Loucy (cell line): ENCODE measurements around the gene SLC43A2.

ENCODE experiments used
- H2AFZ ChIP-seq: fragments of 200-600 bp; sonication (generic); 2 replicates; pipeline ENCODE4 v1.6.0; 2016; ENCODE audit warnings: antibody characterized with exemption, mild to moderate bottlenecking, low read length, moderate library complexity
- H3F3A ChIP-seq: fragments of 200-600 bp; 2 replicates; pipeline ENCODE4 v1.6.0; 2016; ENCODE audit warnings: antibody characterized with exemption, low read depth, mild to moderate bottlenecking
- H3K27me3 ChIP-seq: fragments of 200-600 bp; sonication (generic); 2 replicates; pipeline ENCODE4 v1.6.1; 2014; ENCODE audit warnings: low read length, mild to moderate bottlenecking; ENCODE audit not compliant: insufficient read depth, poor library complexity, severe bottlenecking
- H3K36me3 ChIP-seq: fragments of 200-600 bp; sonication (generic); 2 replicates; pipeline ENCODE4 v1.6.1; 2016; ENCODE audit warnings: low read length; ENCODE audit not compliant: insufficient read depth
- H3K4me1 ChIP-seq: fragments of 200-600 bp; sonication (generic); 2 replicates; pipeline ENCODE4 v1.5.1; 2014; ENCODE audit warnings: low read length, mild to moderate bottlenecking; ENCODE audit not compliant: insufficient read depth, poor library complexity, severe bottlenecking
- H3K4me2 ChIP-seq: fragments of 200-600 bp; sonication (generic); 2 replicates; pipeline ENCODE4 v1.6.0; 2014; ENCODE audit warnings: antibody characterized with exemption, low read length, low read depth, mild to moderate bottlenecking; ENCODE audit not compliant: poor library complexity, severe bottlenecking
- H3K4me3 ChIP-seq: fragments of 200-600 bp; sonication (generic); 2 replicates; pipeline ENCODE4 v1.5.1; 2014; ENCODE audit warnings: low read length, mild to moderate bottlenecking, mixed read lengths; ENCODE audit not compliant: poor library complexity, severe bottlenecking
- H3K79me2 ChIP-seq: fragments of 200-600 bp; sonication (generic); 2 replicates; pipeline ENCODE4 v1.6.1; 2014; ENCODE audit warnings: low read length; ENCODE audit not compliant: insufficient read depth
- H3K9ac ChIP-seq: fragments of 200-600 bp; sonication (generic); 2 replicates; pipeline ENCODE4 v1.6.0; 2014; ENCODE audit warnings: mild to moderate bottlenecking, low read depth, low read length, moderate library complexity; ENCODE audit not compliant: poor library complexity, severe bottlenecking
- H3K9me2 ChIP-seq: fragments of 200-600 bp; sonication (generic); replicated peaks from 2 replicates; pipeline ENCODE4 v1.6.1; 2016; ENCODE audit warnings: low read depth, low read length, mixed read lengths
- H3K9me3 ChIP-seq: fragments of 200-600 bp; sonication (generic); 2 replicates; pipeline ENCODE4 v1.6.1; 2014; ENCODE audit warnings: mild to moderate bottlenecking, antibody characterized with exemption, low read length, low read depth; ENCODE audit not compliant: insufficient read depth
- H4K20me1 ChIP-seq: fragments of 200-600 bp; sonication (generic); 2 replicates; pipeline ENCODE4 v1.6.0; 2014; ENCODE audit warnings: antibody characterized with exemption, low read length, mild to moderate bottlenecking; ENCODE audit not compliant: insufficient read depth, poor library complexity, severe bottlenecking
- EZH2phosphoT487 ChIP-seq: fragments of 200-600 bp; IDR thresholded peaks from 2 replicates; pipeline ENCODE4 v1.6.1; 2018; ENCODE audit warnings: antibody characterized with exemption, mild to moderate bottlenecking, moderate library complexity, borderline replicate concordance
- TF ChIP-seq, protein P1 (sequence below): fragments of 200-600 bp; sonication (generic); conservative IDR thresholded peaks from 2 replicates; pipeline ENCODE4 v1.5.1; 2014; ENCODE audit warnings: mild to moderate bottlenecking, antibody characterized with exemption, low read length

SLC43A2 gene

DNA sequence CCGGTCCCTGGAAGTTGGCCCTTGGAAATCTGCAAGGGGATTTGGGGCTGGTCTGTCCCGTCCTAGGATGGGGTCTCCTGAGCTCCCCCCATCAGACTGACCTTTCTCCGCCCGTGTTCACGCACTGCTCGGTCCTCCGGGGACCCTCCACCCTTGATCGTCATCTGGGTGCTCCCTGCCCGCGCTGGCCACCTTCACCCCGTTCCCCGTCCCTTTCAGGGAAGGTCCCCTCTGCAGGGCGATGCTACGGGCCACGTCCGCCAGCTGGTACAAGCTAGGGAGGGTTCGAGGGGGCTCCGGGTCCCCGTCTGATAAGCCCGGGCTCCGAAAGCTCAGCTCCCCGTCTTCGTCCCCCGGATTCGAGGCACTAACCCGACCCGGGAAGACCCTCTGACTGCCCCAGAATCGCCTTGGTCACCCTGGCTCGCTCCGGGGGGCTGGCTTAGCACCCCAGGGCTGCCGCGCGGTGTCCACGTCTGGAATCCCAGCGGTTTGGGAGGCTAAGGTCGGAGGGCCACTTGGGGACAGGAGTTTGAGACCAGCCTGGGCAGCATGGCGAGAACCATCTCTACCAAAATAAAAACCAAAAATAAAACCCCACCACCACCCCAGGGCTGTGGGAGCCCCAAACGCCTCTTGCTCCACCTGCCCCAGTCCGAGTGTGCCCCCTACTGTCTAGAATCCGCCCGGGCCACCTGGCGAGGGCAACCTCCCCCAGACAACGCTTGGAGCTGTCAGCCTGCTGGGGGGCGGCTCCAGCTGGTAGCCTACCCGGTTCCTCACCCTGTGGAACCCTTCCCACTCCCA lies 1.1 kb upstream of the SLC43A2 start:
- H3K4me3 ChIP-seq, result peak overlapping the region; percentile 98
- H3K9me3 ChIP-seq, result no peaks in the 10 kb centered on the region
- peak overlapping the region; percentile 80 for H3K9ac ChIP-seq
- no peaks in the 10 kb centered on the region for H3K36me3 ChIP-seq
- no peaks in the 10 kb centered on the region for H4K20me1 ChIP-seq
- no peaks in the 10 kb centered on the region for H3K9me2 ChIP-seq
- no peak for TF ChIP-seq EZH2phosphoT487
- TF ChIP-seq, protein P1, sequence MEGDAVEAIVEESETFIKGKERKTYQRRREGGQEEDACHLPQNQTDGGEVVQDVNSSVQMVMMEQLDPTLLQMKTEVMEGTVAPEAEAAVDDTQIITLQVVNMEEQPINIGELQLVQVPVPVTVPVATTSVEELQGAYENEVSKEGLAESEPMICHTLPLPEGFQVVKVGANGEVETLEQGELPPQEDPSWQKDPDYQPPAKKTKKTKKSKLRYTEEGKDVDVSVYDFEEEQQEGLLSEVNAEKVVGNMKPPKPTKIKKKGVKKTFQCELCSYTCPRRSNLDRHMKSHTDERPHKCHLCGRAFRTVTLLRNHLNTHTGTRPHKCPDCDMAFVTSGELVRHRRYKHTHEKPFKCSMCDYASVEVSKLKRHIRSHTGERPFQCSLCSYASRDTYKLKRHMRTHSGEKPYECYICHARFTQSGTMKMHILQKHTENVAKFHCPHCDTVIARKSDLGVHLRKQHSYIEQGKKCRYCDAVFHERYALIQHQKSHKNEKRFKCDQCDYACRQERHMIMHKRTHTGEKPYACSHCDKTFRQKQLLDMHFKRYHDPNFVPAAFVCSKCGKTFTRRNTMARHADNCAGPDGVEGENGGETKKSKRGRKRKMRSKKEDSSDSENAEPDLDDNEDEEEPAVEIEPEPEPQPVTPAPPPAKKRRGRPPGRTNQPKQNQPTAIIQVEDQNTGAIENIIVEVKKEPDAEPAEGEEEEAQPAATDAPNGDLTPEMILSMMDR, result peak; percentile 88
- H3K4me1 ChIP-seq, result peaks cover 40% of the 10 kb centered on the region
- H3K27me3 ChIP-seq, result no peaks in the 10 kb centered on the region
- H2AFZ ChIP-seq, result peak overlapping the region; percentile 58; the same call in 1 of the 2 replicates
- H3F3A ChIP-seq, result peaks cover 3% of the 10 kb centered on the region; the same call in 1 of the 2 replicates
- H3K79me2 ChIP-seq, result peaks cover 34% of the 10 kb centered on the region; the same call in 1 of the 2 replicates
- H3K4me2 ChIP-seq, result peak overlapping the region; percentile 86

DNA sequence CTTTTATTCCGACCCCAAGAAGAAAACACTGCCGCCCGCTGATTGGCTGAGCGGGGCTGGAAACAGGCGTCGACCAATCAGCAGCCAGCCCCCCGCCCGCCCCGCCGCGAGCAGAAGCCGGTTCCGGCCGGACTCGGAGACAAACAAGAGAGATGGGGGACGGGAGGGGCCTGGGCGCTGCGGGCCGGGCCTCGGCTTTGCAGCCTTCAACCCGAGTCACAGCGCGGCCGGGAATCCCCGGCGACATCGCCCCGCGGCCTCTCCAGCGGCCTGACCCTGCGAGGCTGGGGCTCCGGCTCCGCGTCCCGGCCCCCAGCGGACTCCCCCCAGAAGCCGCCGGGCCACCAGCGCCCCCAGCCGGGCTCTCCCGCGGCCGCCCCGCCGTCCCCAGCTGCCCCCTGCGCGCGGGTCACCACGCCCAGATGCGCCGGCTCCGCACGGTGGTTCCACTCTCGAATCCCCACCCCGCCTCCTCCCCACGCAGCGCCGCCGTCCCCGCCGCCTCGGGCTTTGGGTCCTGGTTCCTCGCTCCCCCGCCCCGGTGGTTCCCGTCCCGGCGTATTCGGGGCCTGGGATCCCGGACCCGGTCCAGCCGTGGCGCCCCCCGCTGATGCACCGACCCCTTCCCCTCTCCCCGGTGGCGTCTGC lies 346 bp upstream of the SLC43A2 start:
- H3K79me2 ChIP-seq, result peaks cover 42% of the 10 kb centered on the region; the same call in 1 of the 2 replicates
- no peaks in the 10 kb centered on the region for H3K9me3 ChIP-seq
- peaks cover 40% of the 10 kb centered on the region for H3K4me1 ChIP-seq
- no peaks in the 10 kb centered on the region for H3K36me3 ChIP-seq
- no peaks in the 10 kb centered on the region for H3K9me2 ChIP-seq
- peak overlapping the region; percentile 80 for H3K9ac ChIP-seq
- no peaks in the 10 kb centered on the region for H4K20me1 ChIP-seq
- peak overlapping the region; percentile 98 for H3K4me3 ChIP-seq
- H3F3A ChIP-seq, result peaks cover 3% of the 10 kb centered on the region; the same call in 1 of the 2 replicates
- TF ChIP-seq, protein P1, result peak; percentile 57
- no peak for TF ChIP-seq EZH2phosphoT487
- peak overlapping the region; percentile 58; the same call in 1 of the 2 replicates for H2AFZ ChIP-seq
- H3K4me2 ChIP-seq, result peak overlapping the region; percentile 86
- no peaks in the 10 kb centered on the region for H3K27me3 ChIP-seq

DNA sequence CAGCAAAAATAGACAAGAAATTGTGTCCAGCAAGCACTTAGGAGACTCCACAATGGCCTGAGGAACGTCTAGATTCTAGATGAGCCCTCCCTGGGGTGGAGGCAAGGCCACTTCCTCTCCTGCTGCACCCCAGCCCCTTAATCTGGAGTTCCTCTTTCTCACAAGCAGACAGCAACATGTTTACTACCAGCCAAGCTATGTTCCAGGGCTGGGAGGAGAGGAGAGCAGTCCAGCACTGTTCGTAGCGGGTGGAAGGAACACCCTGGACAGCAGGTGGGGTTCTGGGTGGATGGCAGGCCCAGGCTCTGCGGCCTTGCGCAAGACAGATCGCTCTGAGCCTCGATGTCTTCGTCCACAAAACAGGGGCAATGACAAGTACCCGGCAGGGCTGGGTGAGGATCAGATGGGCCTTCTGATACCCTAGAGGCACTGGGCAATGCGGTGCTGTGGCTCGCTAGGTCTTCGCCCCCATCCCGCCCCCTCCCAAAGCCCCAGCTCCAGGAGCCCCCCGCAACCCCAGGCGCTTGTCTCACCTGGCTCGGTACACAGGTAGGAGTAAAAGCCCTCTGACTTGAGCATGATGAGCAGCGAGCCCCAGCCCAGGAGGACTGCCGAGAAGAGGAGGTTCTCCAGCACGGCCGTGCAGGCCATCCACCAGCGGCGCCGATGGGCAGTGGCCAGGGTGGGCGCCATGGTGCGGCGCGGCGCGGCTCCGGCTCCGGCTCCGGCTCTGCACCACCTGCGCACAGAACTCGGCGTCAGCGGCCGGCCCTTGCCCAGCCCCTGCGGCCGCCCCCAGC lies 1.3 kb downstream of the SLC43A2 start:
- H3K9ac ChIP-seq, result peak overlapping the region; percentile 80
- H3K27me3 ChIP-seq, result no peaks in the 10 kb centered on the region
- peak overlapping the region; percentile 86 for H3K4me2 ChIP-seq
- peaks cover 40% of the 10 kb centered on the region for H3K4me1 ChIP-seq
- no peaks in the 10 kb centered on the region for H3K9me2 ChIP-seq
- no peaks in the 10 kb centered on the region for H4K20me1 ChIP-seq
- peaks cover 44% of the 10 kb centered on the region; the same call in 1 of the 2 replicates for H3K79me2 ChIP-seq
- no peaks in the 10 kb centered on the region for H3K36me3 ChIP-seq
- H3K9me3 ChIP-seq, result no peaks in the 10 kb centered on the region
- no peak for TF ChIP-seq EZH2phosphoT487
- TF ChIP-seq, protein P1, result no peak
- peak overlapping the region; percentile 58 for H2AFZ ChIP-seq
- peak overlapping the region; percentile 98 for H3K4me3 ChIP-seq
- H3F3A ChIP-seq, result peaks cover 3% of the 10 kb centered on the region; the same call in 1 of the 2 replicates
